Spleen (tissue), 11 donors: Measurements from ENCODE around the gene MEIOC. TPM values are rescaled to one million over a fixed set of nuclear protein-coding genes. Genes with fewer than 3 reads are reported as not detected.
"Not testable (repeated sequence)": the region's sequence is repeated elsewhere in the genome, so short reads cannot be mapped to it uniquely, and the experiment has no call there.

Source experiments
- DNase-seq: peaks from one replicate; pipeline ENCODE4 v3.0.0-alpha.2; 2020
- H3K27ac ChIP-seq, 8 donors: fragments of 200-600 bp; sonication (generic) in 7 of 8; 1 replicate in 4 of 8; 2 replicates in 4 of 8; pipeline versions ENCODE4 v1.5.0 to v1.8.0; 2016 to 2021; ENCODE audit warnings: inconsistent platforms in 4 of 8, mild to moderate bottlenecking in 4 of 8, moderate library complexity in 1 of 8
- H3K27me3 ChIP-seq, 7 donors: fragments of 200-600 bp; sonication (generic) in 6 of 7; replicated peaks in 1 of 7; 1 replicate in 4 of 7; 2 replicates in 3 of 7; pipeline versions ENCODE4 v1.5.0 to v1.8.0; 2016 to 2021; ENCODE audit warnings: inconsistent platforms in 3 of 7, mild to moderate bottlenecking in 1 of 7
- H3K36me3 ChIP-seq, 6 donors: fragments of 200-600 bp; sonication (generic) in 5 of 6; 1 replicate in 4 of 6; 2 replicates in 2 of 6; pipeline versions ENCODE4 v1.5.0 to v1.8.0; 2016 to 2021; ENCODE audit warnings: inconsistent platforms in 2 of 6
- H3K4me1 ChIP-seq, 6 donors: fragments of 200-600 bp; sonication (generic) in 5 of 6; 1 replicate in 3 of 6; 2 replicates in 3 of 6; pipeline versions ENCODE4 v1.5.0 to v1.8.0; 2016 to 2021; ENCODE audit warnings: inconsistent platforms in 3 of 6
- H3K4me3 ChIP-seq, 8 donors: fragments of 200-600 bp; sonication (generic) in 7 of 8; 1 replicate in 4 of 8; 2 replicates in 4 of 8; pipeline versions ENCODE4 v1.5.0 to v1.8.0; 2016 to 2021; ENCODE audit warnings: inconsistent platforms in 4 of 8, mild to moderate bottlenecking in 4 of 8, moderate library complexity in 2 of 8
- H3K9me3 ChIP-seq, 8 donors: fragments of 200-600 bp; sonication (generic) in 7 of 8; 1 replicate in 4 of 8; 2 replicates in 4 of 8; pipeline versions ENCODE4 v1.5.0 to v1.8.0; 2016 to 2021; ENCODE audit warnings: inconsistent platforms in 4 of 8
- CTCF ChIP-seq, 11 experiments: fragments of 200-600 bp in 7 of 11; fragments of 450-650 bp in 4 of 11; sonication (generic) in 4 of 11; IDR thresholded peaks in 8 of 11; conservative IDR thresholded peaks in 3 of 11; 1 replicate in 7 of 11; 2 replicates in 4 of 11; pipeline versions ENCODE4 v1.4.0 to v1.8.0; 2016 to 2021; ENCODE audit warnings: antibody characterized with exemption in 11 of 11, inconsistent platforms in 4 of 11, mild to moderate bottlenecking in 1 of 11
- POLR2A ChIP-seq, 3 donors: fragments of 450-650 bp; IDR thresholded peaks; one replicate each; pipeline ENCODE4 v1.5.1; 2017; ENCODE audit warnings: antibody characterized with exemption in 3 of 3, mild to moderate bottlenecking in 1 of 3
- POLR2AphosphoS5 ChIP-seq, 3 donors: sonication (generic); formaldehyde crosslinking; IDR thresholded peaks; one replicate each; pipeline ENCODE4 v1.5.1; 2017; ENCODE audit warnings: antibody characterized with exemption in 3 of 3
- WGBS, 5 donors: extraction: QIAGEN DNeasy Blood & Tissue Kit in 3 of 5; methylation state at CpG; one replicate each; pipeline versions ENCODE4 v1.1.5 to v1.1.7; 2013 to 2018; 5-methylcytosine and 5-hydroxymethylcytosine counted together
- intact Hi-C: fragments of 100-400 bp; cut with DNase I; formaldehyde crosslinking; loops from one replicate; pipeline ENCODE4 v1.15.0; 2023; ENCODE audit warnings: low total_unique reads
- polyA plus RNA-seq, 3 donors: library from polyadenylated mRNA; stranded (reverse); fragments of 200-250 nt; gene quantifications; one replicate each; pipeline ENCODE4 v1.2.1, GENCODE V29; 2013
- total RNA-seq, 7 donors: library from RNA; depleted of rRNA in 3 of 7; stranded (reverse); fragments of >200 nt in 3 of 7; fragmentation: NEBNext Ultra II Directional in 4 of 7; extraction: Animal tissue kit (Norgen Biotek cat#: 25700) in 4 of 7; gene quantifications; one replicate each; pipeline versions ENCODE4 v1.1.0 to v1.2.1, GENCODE V29; 2016 to 2021
- donor health status: healthy with polysubstance abuse.
- donor health status: DM: no; HTN: no; CAD: no; lungs with moderate emphysema.
- donor health status: DM: no; HTN: no; CAD: no.
- donor health status: Bipolar disorder and iron deficiency.
- donor health status: healthy.
- donor health status: DM: no; HTN: no; CAD: no.
- donor health status: DM: yes; HTN: yes; CAD: no.

Gene MEIOC
- total and polyA plus RNA-seq, 10 donors: 0.04 to 0.17 (median 0.06) TPM; not detected in 7

GRCh38 chr17:44677136-44677535 is 20.9 kb downstream of the MEIOC start:
- no peaks in the 10 kb centered on the region for H3K9me3 ChIP-seq
- H3K4me1 ChIP-seq: no peaks in the 10 kb centered on the region
- TF ChIP-seq POLR2AphosphoS5 (IDR thresholded peaks at IDR 0.05) (no peak), CTCF (IDR thresholded peaks at IDR 0.05 in 8 of 11, conservative IDR thresholded peaks at IDR 0.05 in 3 of 11) (no peak), POLR2A (IDR thresholded peaks at IDR 0.05) (no peak)
- intact Hi-C loops: no loop called here
- H3K4me3 ChIP-seq: no peak overlapping the region
- no peaks in the 10 kb centered on the region for H3K27me3 ChIP-seq
- 69 to 95% (median 75%) methylated on average over 2 of the region's 2 CpGs for WGBS, 5 donors
- peaks cover 0 to 57% (median 36%) of the 10 kb centered on the region in 6 donors for H3K36me3 ChIP-seq
- H3K27ac ChIP-seq: no peak overlapping the region
- no peak for DNase-seq

- peaks cover 3 to 84% (median 58%) of the 10 kb centered on the region in 6 donors for H3K36me3 ChIP-seq
- DNase-seq, H3K27me3 ChIP-seq, H3K4me3 ChIP-seq, intact Hi-C loops, H3K9me3 ChIP-seq: not testable (repeated sequence)
- H3K27ac ChIP-seq: peak overlapping the region in 4 of 8 donors; percentile 45 to 63 (median 56)
- peaks cover under 1 to 31% (median 9%) of the 10 kb centered on the region in 6 donors for H3K4me1 ChIP-seq
- 53 to 81% (median 61%) methylated on average over 4 of the region's 4 CpGs for WGBS, 5 donors
Measured at GRCh38 chr17:44683303-44683702, 27.0 kb downstream of the MEIOC start.

GRCh38 chr17:44687756-44688155 is 31.5 kb downstream of the MEIOC start:
- WGBS, 5 donors: 83 to 100% (median 94%) methylated on average over 1 of the region's 1 CpG
- Histone ChIP-seq H3K4me3 (no peak overlapping the region), H3K27ac (no peak overlapping the region), H3K27me3 (no peaks in the 10 kb centered on the region), H3K4me1 (peaks cover 13 to 55% (median 28%) of the 10 kb centered on the region in 6 donors), H3K9me3 (no peaks in the 10 kb centered on the region), H3K36me3 (peaks cover 2 to 39% (median 24%) of the 10 kb centered on the region in 6 donors)
- no peak for DNase-seq
- intact Hi-C loops: no loop called here
- TF ChIP-seq CTCF (IDR thresholded peaks at IDR 0.05 in 8 of 11, conservative IDR thresholded peaks at IDR 0.05 in 3 of 11) (no peak), POLR2A (IDR thresholded peaks at IDR 0.05) (no peak), POLR2AphosphoS5 (IDR thresholded peaks at IDR 0.05) (no peak)

- TF ChIP-seq CTCF (IDR thresholded peaks at IDR 0.05 in 8 of 11, conservative IDR thresholded peaks at IDR 0.05 in 3 of 11) (no peak), POLR2A (IDR thresholded peaks at IDR 0.05) (no peak), POLR2AphosphoS5 (IDR thresholded peaks at IDR 0.05) (no peak)
- no peak overlapping the region for H3K27ac ChIP-seq
- intact Hi-C loops: no loop called here
- WGBS, 5 donors: 89 to 96% (median 94%) methylated on average over 2 of the region's 2 CpGs
- H3K27me3 ChIP-seq: no peaks in the 10 kb centered on the region
- H3K4me3 ChIP-seq: peak overlapping the region in 1 of 8 donors; percentile 98
- peaks cover 0 to 35% (median 19%) of the 10 kb centered on the region in 6 donors for H3K36me3 ChIP-seq
- DNase-seq: no peak
- peaks cover 13 to 50% (median 28%) of the 10 kb centered on the region in 6 donors for H3K4me1 ChIP-seq
- H3K9me3 ChIP-seq: no peaks in the 10 kb centered on the region
Measured at GRCh38 chr17:44688200-44688599, 31.9 kb downstream of the MEIOC start.
